HepG2 (cell line): Measurements from ENCODE around the gene BAG5. TPM values are rescaled to one million over a fixed set of nuclear protein-coding genes. Genes with fewer than 3 reads are reported as not detected.
"Not testable (repeated sequence)": the region's sequence is repeated elsewhere in the genome, so short reads cannot be mapped to it uniquely, and the experiment has no call there.

Experiments used
- ATAC-seq: fragments of 200-7000 bp; cut with Tn5 transposase; 3 replicates; pipeline ENCODE4 v1.9.1; 2020; ENCODE audit warnings: mild to moderate bottlenecking, moderate library complexity
- BruUV-seq: library from RNA; stranded (reverse); fragments of 400-500 nt; replicated peaks from 2 replicates; lab custom pipeline; 2021; lab: Mats Ljungman, UMichigan
- CTCF ChIA-PET: fragments of 300-600 bp; formaldehyde crosslinking; extraction: SDS; loops from one replicate; lab custom pipeline; 2021; ENCODE audit warnings: low total read pairs, inconsistent platforms, low intra/inter-chr PET ratio; lab: Yijun Ruan, JAX
- POLR2A ChIA-PET: fragments of 350-600 bp; sonication (Branson Sonifier 250); formaldehyde crosslinking; loops from one replicate; lab custom pipeline; 2020; ENCODE audit warnings: antibody characterized with exemption, inconsistent platforms; lab: Yijun Ruan, JAX
- DNase-seq: peaks from one replicate; pipeline ENCODE4 v3.0.0-alpha.2; 2015; ENCODE audit warnings: low spot score
- FAIRE-seq: peaks from 3 replicates; lab custom pipeline; 2011; peaks lifted over from hg19 to GRCh38; lab: Jason Lieb, UNC
- H2AFZ ChIP-seq: one replicate; pipeline ENCODE4 v1.6.1; 2011; ENCODE audit warnings: low read length, inconsistent platforms
- H3K27ac ChIP-seq: fragments of 300-600 bp; 3 replicates; pipeline ENCODE4 v1.8.0; 2011; ENCODE audit warnings: mixed run types, mild to moderate bottlenecking, mixed read lengths, low read length, inconsistent platforms; ENCODE audit not compliant: insufficient read depth; ENCODE audit errors: extremely low read length
- H3K27me3 ChIP-seq, 2 experiments: fragments of 200-600 bp in 1 of 2; 2 replicates in 1 of 2; 3 replicates in 1 of 2; pipeline versions ENCODE4 v1.6.0 to v1.8.0; 2011; ENCODE audit warnings: low read length in 2 of 2, mild to moderate bottlenecking in 2 of 2, moderate library complexity in 2 of 2, inconsistent platforms in 1 of 2; ENCODE audit not compliant: insufficient read depth in 2 of 2, control insufficient read depth in 1 of 2
- H3K36me3 ChIP-seq, 2 experiments: fragments of 200-600 bp in 1 of 2; replicated peaks in 1 of 2; 2 replicates in 1 of 2; 3 replicates in 1 of 2; pipeline versions ENCODE4 v1.5.1 to v1.8.0; 2011; ENCODE audit warnings: low read length in 2 of 2, inconsistent platforms in 1 of 2; ENCODE audit not compliant: insufficient read depth in 2 of 2, control insufficient read depth in 1 of 2
- H3K4me1 ChIP-seq: 2 replicates; pipeline ENCODE4 v1.5.1; 2012; ENCODE audit warnings: low read length, inconsistent platforms; ENCODE audit not compliant: insufficient read depth
- H3K4me2 ChIP-seq: 2 replicates; pipeline ENCODE4 v1.6.0; 2011; ENCODE audit warnings: low read depth, low read length, inconsistent platforms
- H3K4me3 ChIP-seq, 3 experiments: fragments of 200-600 bp in 1 of 3; sonication (generic), shearing (Covaris generic) in 1 of 3; replicated peaks in 1 of 3; 2 replicates each; pipeline ENCODE4 v1.5.1; 2011 to 2016; ENCODE audit warnings: low read length in 3 of 3, inconsistent platforms in 2 of 3, low read depth in 2 of 3, mild to moderate bottlenecking in 2 of 3, control low read depth in 1 of 3, mixed read lengths in 1 of 3; ENCODE audit not compliant: insufficient read depth in 1 of 3
- H3K79me2 ChIP-seq: one replicate; pipeline ENCODE4 v1.6.1; 2011; ENCODE audit warnings: low read length, inconsistent platforms; ENCODE audit not compliant: insufficient read depth
- H3K9ac ChIP-seq: 2 replicates; pipeline ENCODE4 v1.6.0; 2011; ENCODE audit warnings: mild to moderate bottlenecking, low read depth, low read length, inconsistent platforms; ENCODE audit not compliant: insufficient read depth
- H3K9me3 ChIP-seq: 2 replicates; pipeline ENCODE4 v1.5.1; 2012; ENCODE audit warnings: mild to moderate bottlenecking, low read length
- H4K20me1 ChIP-seq: 2 replicates; pipeline ENCODE4 v1.6.0; 2011; ENCODE audit warnings: inconsistent platforms, mild to moderate bottlenecking, low read length, moderate library complexity; ENCODE audit not compliant: insufficient read depth
- ETS1 ChIP-seq: sonication (generic); formaldehyde crosslinking; IDR thresholded peaks from 2 replicates; pipeline ENCODE4 v1.4.0; 2020; ENCODE audit warnings: missing genetic modification reagents
- TEAD2 ChIP-seq: sonication (generic); formaldehyde crosslinking; IDR thresholded peaks from 2 replicates; pipeline ENCODE4 v1.9.0; 2021; ENCODE audit warnings: missing genetic modification reagents
- ZNF570 ChIP-seq: sonication (generic); formaldehyde crosslinking; IDR thresholded peaks from 2 replicates; pipeline ENCODE4 v1.4.0; 2020; ENCODE audit warnings: mild to moderate bottlenecking, missing genetic modification reagents, borderline replicate concordance
- ZUFSP ChIP-seq: sonication (generic); formaldehyde crosslinking; IDR thresholded peaks from 2 replicates; pipeline ENCODE4 v1.9.0; 2021; ENCODE audit warnings: missing genetic modification reagents, mild to moderate bottlenecking, borderline replicate concordance
- WGBS: methylation state at CpG from one replicate; pipeline ENCODE4 v1.1.6; 2017; ENCODE audit warnings: low lambda C conversion rate; 5-methylcytosine and 5-hydroxymethylcytosine counted together
- in situ Hi-C: cut with HindIII; loops from 2 replicates; pipeline ENCODE4 v1.10.0; 2017; ENCODE audit warnings: low pct_unique_long_range_greater_than_20kb; ENCODE audit not compliant: extremely low pct_ligation_motif_present
- intact Hi-C: fragments of 100-400 bp; cut with micrococcal nuclease; formaldehyde crosslinking; loops from one replicate; pipeline ENCODE4 v1.10.0; 2022; ENCODE audit not compliant: unreplicated experiment
- polyA plus RNA-seq, 8 experiments: library from polyadenylated mRNA; depleted of rRNA in 3 of 8; stranded (reverse) in 7 of 8; unstranded in 1 of 8; fragments of >200 nt; fragmentation: Illumina TruSeq in 4 of 8; extraction: Trizol in 4 of 8; gene quantifications; 2 replicates each; pipeline versions ENCODE4 v1.2.1 to v1.2.3, GENCODE V29; 2011 to 2016; ENCODE audit warnings: low read depth in 4 of 8, missing spikeins in 1 of 8, mixed read lengths in 1 of 8; ENCODE audit not compliant: insufficient read depth in 1 of 8
- total RNA-seq, 5 experiments: library from RNA; depleted of rRNA; stranded (reverse); fragments of >200 nt; fragmentation: Illumina TruSeq; extraction: Trizol; gene quantifications; 2 replicates each; pipeline ENCODE4 v1.2.3, GENCODE V29; 2016; ENCODE audit warnings: low read depth in 1 of 5

BAG5 gene
- total and polyA plus RNA-seq, 2 of the 13 experiments (the other 11 are each of a cell fraction or from before 2014, with no cell fraction given), result 3.5 to 21.0 TPM

- H3K27ac ChIP-seq, H3K9ac ChIP-seq, FAIRE-seq, ATAC-seq, H3K9me3 ChIP-seq, in situ Hi-C loops, DNase-seq, H3K79me2 ChIP-seq, intact Hi-C loops, H3K36me3 ChIP-seq, CTCF ChIA-PET, H3K27me3 ChIP-seq, H2AFZ ChIP-seq, BruUV-seq, H4K20me1 ChIP-seq, H3K4me2 ChIP-seq, H3K4me3 ChIP-seq: not testable (repeated sequence)
- H3K4me1 ChIP-seq, result peaks cover 35% of the 10 kb centered on the region
- POLR2A ChIA-PET, result interaction anchor here (0.6 kb wide), 1 partner anchor 15 kb away, joined by 3 read pairs; no protein-coding TSS in a partner anchor
- 97% methylated on average over 8 of the region's 8 CpGs for WGBS
Measured at GRCh38 chr14:103512180-103512579, 50.3 kb downstream of the BAG5 start.

- Histone ChIP-seq H3K4me1 (peaks cover 25% of the 10 kb centered on the region), H3K79me2 (no peaks in the 10 kb centered on the region), H2AFZ (no peak overlapping the region), H4K20me1 (no peaks in the 10 kb centered on the region), H3K4me3 (no peak overlapping the region), H3K27me3 (no peaks in the 10 kb centered on the region), H3K36me3 (0 out of 5 replicates have a peak, but pooled peaks cover 0 to 7% of the 10 kb centered on the region in 2 experiments), H3K4me2 (no peak overlapping the region), H3K9ac (no peak overlapping the region), H3K27ac (no peak overlapping the region), H3K9me3 (no peaks in the 10 kb centered on the region)
- no peak for FAIRE-seq
- 93% methylated on average over 22 of the region's 26 CpGs for WGBS
- DNase-seq, result no peak
- TF ChIP-seq ETS1 (CRISPR knock-in tag) (no peak), ZUFSP (CRISPR knock-in tag) (no peak), ZNF570 (no peak), TEAD2 (CRISPR knock-in tag) (no peak)
- CTCF ChIA-PET, result no interaction called here
- POLR2A ChIA-PET, result interaction anchor here (0.6 kb wide), 1 partner anchor 14 kb away, joined by 3 read pairs; no protein-coding TSS in a partner anchor
- intact Hi-C loops (no loop called here), in situ Hi-C loops (no loop called here)
- ATAC-seq, result no peak
- no TSS peak for BruUV-seq
Measured at GRCh38 chr14:103510724-103511693, 51.4 kb downstream of the BAG5 start.
